Measurements from ENCODE around the gene ZNF618.
A peak's percentile ranks its signal among the peaks of the same experiment; 100 is the strongest.

The ZNF618 gene

GRCh38 chr9:113914517-113914916 lies 38.4 kb downstream of the ZNF618 start:
- no peak for DNase-seq

GRCh38 chr9:113915817-113916434 lies 39.8 kb downstream of the ZNF618 start:
- no peak for DNase-seq

- DNase-seq: no peak
Measured at GRCh38 chr9:113916931-113917330, 40.8 kb downstream of the ZNF618 start.

GRCh38 chr9:113918697-113919350 lies 42.7 kb downstream of the ZNF618 start:
- no peak for DNase-seq

- no peak for DNase-seq
Measured at GRCh38 chr9:113919382-113919781, 43.3 kb downstream of the ZNF618 start.

- no peak for DNase-seq
Measured at GRCh38 chr9:113919871-113920270, 43.8 kb downstream of the ZNF618 start.

GRCh38 chr9:113920872-113921271 lies 44.8 kb downstream of the ZNF618 start:
- no peak for DNase-seq

GRCh38 chr9:113921396-113921925 lies 45.4 kb downstream of the ZNF618 start:
- no peak for DNase-seq

- DNase-seq: no peak
Measured at GRCh38 chr9:113922160-113922559, 46.1 kb downstream of the ZNF618 start.

- DNase-seq: no peak
Measured at GRCh38 chr9:113926211-113926610, 50.1 kb downstream of the ZNF618 start.

- DNase-seq: no peak
Measured at GRCh38 chr9:113927277-113927676, 51.2 kb downstream of the ZNF618 start.

- no peak for DNase-seq
Measured at GRCh38 chr9:113928269-113928668, 52.2 kb downstream of the ZNF618 start.

- peak; percentile 72 for DNase-seq
Measured at GRCh38 chr9:113929634-113930389, 53.7 kb downstream of the ZNF618 start.

GRCh38 chr9:113930390-113930783 lies 54.3 kb downstream of the ZNF618 start:
- DNase-seq: no peak

GRCh38 chr9:113931140-113931539 lies 55.0 kb downstream of the ZNF618 start:
- no peak for DNase-seq

GRCh38 chr9:113931777-113932176 lies 55.7 kb downstream of the ZNF618 start:
- DNase-seq: no peak

GRCh38 chr9:113932906-113933584 lies 56.9 kb downstream of the ZNF618 start:
- no peak for DNase-seq

GRCh38 chr9:113933671-113934070 lies 57.6 kb downstream of the ZNF618 start:
- DNase-seq: no peak

GRCh38 chr9:113934167-113934828 lies 58.2 kb downstream of the ZNF618 start:
- DNase-seq: no peak

- DNase-seq: no peak
Measured at GRCh38 chr9:113934829-113935676, 58.9 kb downstream of the ZNF618 start.

- DNase-seq: no peak
Measured at GRCh38 chr9:113935677-113936380, 59.7 kb downstream of the ZNF618 start.
